Effector memory CD8-positive, alpha-beta T cell (primary cell): Measurements from ENCODE around the gene IL23R.

Experiments
- ATAC-seq: fragments of 150-1000 bp; cut with Tn5 transposase; replicated peaks from 2 replicates; pipeline ENCODE4 v1.10.0; 2021; ENCODE audit warnings: mild to moderate bottlenecking, moderate library complexity
- DNase-seq, 3 experiments: peaks; one replicate each; pipeline ENCODE4 v3.0.0; 2021
- H3K27ac Mint-ChIP-seq, 2 donors: one replicate each; pipeline ENCODE4 v1.8.0; 2022; ENCODE audit warnings: mild to moderate bottlenecking in 2 of 2, mixed read lengths in 2 of 2, moderate library complexity in 2 of 2
- H3K27me3 Mint-ChIP-seq, 2 donors: one replicate each; pipeline ENCODE4 v1.8.0; 2022; ENCODE audit warnings: mixed read lengths in 2 of 2
- H3K36me3 Mint-ChIP-seq: one replicate; pipeline ENCODE4 v1.8.0; 2022; ENCODE audit warnings: mild to moderate bottlenecking, moderate library complexity, mixed read lengths; ENCODE audit not compliant: insufficient read depth
- H3K4me1 Mint-ChIP-seq, 2 donors: one replicate each; pipeline ENCODE4 v1.8.0; 2022; ENCODE audit warnings: low read depth in 2 of 2, mixed read lengths in 2 of 2
- H3K4me3 Mint-ChIP-seq, 2 donors: one replicate each; pipeline ENCODE4 v1.8.0; 2022; ENCODE audit warnings: mild to moderate bottlenecking in 2 of 2, mixed read lengths in 2 of 2, moderate library complexity in 2 of 2
- H3K9me3 Mint-ChIP-seq, 2 donors: one replicate each; pipeline ENCODE4 v1.8.0; 2022; ENCODE audit warnings: mixed read lengths in 2 of 2
- total RNA-seq, 9 experiments: gene quantifications; one replicate each; lab custom pipeline; 2026; lab: John Stamatoyannopoulos, UW

IL23R gene
- 0.18 to 12.3 (median 6.0) reads per million in 9 experiments for total RNA-seq

DNA sequence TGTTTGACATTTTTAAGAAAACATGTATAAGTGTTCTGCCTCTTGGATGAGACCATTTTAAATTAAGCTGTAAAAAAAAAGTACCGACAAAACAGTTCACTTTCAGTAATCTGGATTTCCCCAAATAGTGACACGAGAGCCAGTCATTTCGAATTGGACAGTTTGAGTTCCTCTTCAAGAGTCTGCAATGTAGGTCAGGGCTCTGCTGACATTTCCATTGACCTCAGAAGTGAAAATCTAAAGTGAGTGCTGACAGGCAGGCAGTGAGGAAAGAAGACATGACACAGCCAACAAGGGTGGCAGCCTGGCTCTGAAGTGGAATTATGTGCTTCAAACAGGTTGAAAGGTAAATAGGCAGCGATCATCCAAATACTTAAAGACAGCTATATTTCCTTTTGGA, at the start of gene IL23R:
IL23R (plus strand) TSS at position 259 of the 400 bp plus-strand sequence. CDS start 1,667 bp downstream, outside the sequence.
- DNase-seq (peak in 2 of 3 experiments; percentile 50 to 52), ATAC-seq (peak; percentile 67)
- H3K9me3 Mint-ChIP-seq = no peaks in the 10 kb centered on the region
- H3K36me3 Mint-ChIP-seq = peaks cover 43% of the 10 kb centered on the region
- H3K4me3 Mint-ChIP-seq = peak within 1 kb of the TSS; percentile 32 to 82
- peaks cover 21 to 22% of the 10 kb centered on the region in 2 donors for H3K4me1 Mint-ChIP-seq
- peaks cover 8 to 12% of the 10 kb centered on the region in 2 donors for H3K27me3 Mint-ChIP-seq
- peak within 1 kb of the TSS; percentile 44 to 93 for H3K27ac Mint-ChIP-seq

DNA sequence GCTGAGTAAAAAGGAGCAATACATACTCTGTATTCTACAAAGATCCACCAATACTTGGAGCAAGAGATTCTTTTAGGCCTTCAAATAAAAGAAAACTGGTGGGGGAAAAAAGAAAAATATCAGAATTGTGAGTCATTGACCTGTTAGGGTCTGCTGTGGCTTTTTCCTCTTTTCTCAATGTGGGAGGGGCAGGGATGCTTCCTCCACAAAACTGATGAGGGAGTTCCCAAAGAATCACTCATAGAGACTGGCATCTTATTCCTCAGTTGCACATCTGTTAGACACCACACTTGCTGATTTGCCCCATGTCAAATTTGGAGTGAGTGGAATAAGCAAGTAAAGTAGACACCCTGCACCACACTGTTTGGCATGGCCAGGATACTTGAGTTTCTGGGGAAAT, 48.1 kb upstream of the IL23R start:
- Mint-ChIP-seq H3K4me1 (no peaks in the 10 kb centered on the region), H3K36me3 (no peaks in the 10 kb centered on the region), H3K9me3 (peaks cover 0 to 2% of the 10 kb centered on the region in 2 donors), H3K27me3 (no peaks in the 10 kb centered on the region), H3K4me3 (no peak overlapping the region), H3K27ac (no peak overlapping the region)
- ATAC-seq = no peak
- no peak for DNase-seq

DNA sequence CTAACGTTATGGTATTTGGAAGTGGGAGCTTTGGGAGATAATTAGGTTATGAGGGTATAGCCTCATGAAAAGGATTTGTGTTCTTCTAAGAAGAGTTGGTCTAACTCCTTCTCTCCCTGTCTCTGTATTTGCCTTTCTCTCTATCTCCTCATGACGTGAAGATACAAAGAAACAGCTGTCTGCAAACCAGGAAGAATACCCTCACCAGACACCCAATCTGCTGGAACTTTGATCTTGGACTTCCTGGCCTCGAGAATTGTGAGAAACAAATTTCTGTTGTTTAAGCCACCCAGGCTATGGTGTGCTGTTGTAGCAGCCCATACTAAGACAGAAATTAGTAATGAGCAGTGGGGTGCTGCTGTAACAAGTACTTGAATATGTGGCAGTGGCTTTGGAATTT, 47.6 kb upstream of the IL23R start:
- H3K27ac Mint-ChIP-seq = no peak overlapping the region
- no peaks in the 10 kb centered on the region for H3K4me1 Mint-ChIP-seq
- H3K9me3 Mint-ChIP-seq = peaks cover 0 to 2% of the 10 kb centered on the region in 2 donors
- H3K27me3 Mint-ChIP-seq = no peaks in the 10 kb centered on the region
- H3K4me3 Mint-ChIP-seq = no peak overlapping the region
- no peak for DNase-seq
- ATAC-seq = no peak
- H3K36me3 Mint-ChIP-seq = no peaks in the 10 kb centered on the region

- ATAC-seq = no peak
Measured at GRCh38 chr1:67120855-67121619, 45.2 kb upstream of the IL23R start.

GRCh38 chr1:67124455-67124854, 41.8 kb upstream of the IL23R start:
- H3K27ac Mint-ChIP-seq = no peak overlapping the region
- no peaks in the 10 kb centered on the region for H3K27me3 Mint-ChIP-seq
- H3K4me3 Mint-ChIP-seq = no peak overlapping the region
- H3K9me3 Mint-ChIP-seq = no peaks in the 10 kb centered on the region
- no peak for DNase-seq
- H3K4me1 Mint-ChIP-seq = peaks cover 0 to 2% of the 10 kb centered on the region in 2 donors
- no peak for ATAC-seq
- H3K36me3 Mint-ChIP-seq = peaks cover 3% of the 10 kb centered on the region

More at GRCh38 chr1:67120855-67121619, 45.2 kb upstream of the IL23R start:
- H3K27me3 Mint-ChIP-seq = no peaks in the 10 kb centered on the region
- H3K4me1 Mint-ChIP-seq = no peaks in the 10 kb centered on the region
- H3K9me3 Mint-ChIP-seq = no peaks in the 10 kb centered on the region
- no peak overlapping the region for H3K27ac Mint-ChIP-seq
- H3K36me3 Mint-ChIP-seq = peaks cover 3% of the 10 kb centered on the region
- no peak for DNase-seq
- no peak overlapping the region for H3K4me3 Mint-ChIP-seq

DNA sequence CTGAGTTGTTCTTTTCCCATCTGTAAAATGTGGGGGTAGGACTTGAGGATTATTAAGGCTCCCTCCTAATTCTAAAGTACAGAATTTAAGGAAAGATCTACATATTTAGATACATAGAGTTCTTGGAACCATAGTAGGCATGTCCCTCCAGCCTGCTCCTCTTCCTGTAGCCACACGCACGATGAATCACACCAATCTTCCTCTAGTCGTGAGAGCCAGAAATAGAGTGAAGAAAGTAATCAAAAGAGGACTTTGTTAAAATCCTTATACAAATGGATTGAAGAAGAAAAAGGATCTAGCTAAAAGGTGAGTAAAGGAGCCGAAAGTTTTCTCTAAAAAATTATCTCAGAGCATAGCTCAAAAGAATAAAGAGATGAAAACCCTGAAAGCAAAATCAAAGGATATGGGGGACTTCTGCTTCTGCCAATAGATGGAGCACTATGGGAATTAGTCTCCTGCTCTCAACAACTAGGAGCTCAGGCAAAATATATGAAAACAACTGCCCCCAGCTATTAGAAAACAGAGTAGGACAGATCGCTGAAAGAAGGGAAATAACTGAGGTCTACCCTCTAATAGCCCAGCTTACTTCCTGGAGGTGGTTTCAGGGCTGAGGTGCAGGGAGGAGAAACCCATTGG, 40.0 kb upstream of the IL23R start:
- Mint-ChIP-seq H3K9me3 (no peaks in the 10 kb centered on the region), H3K4me3 (no peak overlapping the region), H3K27me3 (no peaks in the 10 kb centered on the region), H3K36me3 (peaks cover 3% of the 10 kb centered on the region), H3K27ac (no peak overlapping the region), H3K4me1 (peaks cover 0 to 2% of the 10 kb centered on the region in 2 donors)
- ATAC-seq (no peak), DNase-seq (no peak)

GRCh38 chr1:67126974-67127373, 39.3 kb upstream of the IL23R start:
- Mint-ChIP-seq H3K27me3 (no peaks in the 10 kb centered on the region), H3K27ac (no peak overlapping the region), H3K4me1 (peaks cover 0 to 2% of the 10 kb centered on the region in 2 donors), H3K4me3 (no peak overlapping the region), H3K9me3 (no peaks in the 10 kb centered on the region), H3K36me3 (peaks cover 3% of the 10 kb centered on the region)
- ATAC-seq = no peak
- DNase-seq = no peak

GRCh38 chr1:67130673-67131072, 35.6 kb upstream of the IL23R start:
- ATAC-seq (no peak), DNase-seq (no peak)
- no peak overlapping the region for H3K27ac Mint-ChIP-seq
- peaks cover 7 to 13% of the 10 kb centered on the region in 2 donors for H3K27me3 Mint-ChIP-seq
- no peak overlapping the region for H3K4me3 Mint-ChIP-seq
- no peaks in the 10 kb centered on the region for H3K9me3 Mint-ChIP-seq
- H3K4me1 Mint-ChIP-seq = peaks cover 4 to 6% of the 10 kb centered on the region in 2 donors
- H3K36me3 Mint-ChIP-seq = peaks cover 2% of the 10 kb centered on the region

DNA sequence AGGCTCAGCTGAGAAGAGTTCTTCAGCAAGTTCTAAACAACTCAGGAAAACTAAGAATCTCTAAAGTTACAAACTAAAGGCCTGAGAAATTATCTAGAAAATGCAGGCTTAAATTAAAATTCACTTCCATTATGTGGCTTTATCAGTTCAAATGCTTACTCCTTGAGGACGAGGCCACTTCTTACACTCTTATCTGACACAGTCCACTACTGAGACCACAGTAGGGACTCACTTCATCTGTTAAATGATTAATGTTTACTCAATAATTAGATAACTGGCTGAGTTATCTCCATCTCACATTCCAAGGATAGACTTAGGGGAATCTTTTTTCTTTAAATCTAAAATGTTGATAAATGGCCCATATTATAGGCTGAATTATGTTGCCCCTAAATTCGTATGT, 33.1 kb upstream of the IL23R start:
- H3K27me3 Mint-ChIP-seq = peaks cover 7 to 13% of the 10 kb centered on the region in 2 donors
- no peaks in the 10 kb centered on the region for H3K9me3 Mint-ChIP-seq
- no peak for ATAC-seq

GRCh38 chr1:67134695-67135094, 31.6 kb upstream of the IL23R start, which contains the start of gene C1orf141:
Gene C1orf141 (minus strand): TSS chr1:67134970. CDS start chr1:67127240, 7,730 bp downstream.
- Mint-ChIP-seq H3K4me1 (peaks cover 4% of the 10 kb centered on the region in 2 donors), H3K9me3 (no peaks in the 10 kb centered on the region)
- no peak for DNase-seq

More for the DNA sequence above, 33.1 kb upstream of the IL23R start:
- Mint-ChIP-seq H3K36me3 (no peaks in the 10 kb centered on the region), H3K4me1 (peaks cover 4 to 6% of the 10 kb centered on the region in 2 donors), H3K4me3 (no peak overlapping the region), H3K27ac (no peak overlapping the region)
- DNase-seq = no peak

DNA sequence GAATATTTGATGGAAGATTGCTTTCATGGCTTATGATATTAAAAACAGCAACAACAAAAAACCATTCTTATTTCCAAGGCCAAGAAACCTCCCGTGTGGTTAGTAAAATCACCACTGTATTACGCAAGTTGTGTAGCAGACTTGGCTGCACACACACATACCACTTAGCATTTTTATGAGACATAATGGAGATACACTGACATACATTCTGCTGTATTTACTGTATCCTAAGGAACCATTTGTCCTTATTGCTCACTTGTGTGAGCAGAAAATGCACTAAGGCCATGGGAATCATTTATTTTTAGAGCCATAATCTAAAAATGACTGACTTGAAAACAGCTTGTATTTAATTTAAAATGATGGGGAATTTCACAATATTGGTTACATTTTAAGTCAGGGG, 30.9 kb upstream of the IL23R start:
- ATAC-seq = no peak
- H3K4me1 Mint-ChIP-seq = peaks cover 4% of the 10 kb centered on the region in 2 donors
- no peak overlapping the region for H3K4me3 Mint-ChIP-seq
- peaks cover 7 to 13% of the 10 kb centered on the region in 2 donors for H3K27me3 Mint-ChIP-seq
- H3K9me3 Mint-ChIP-seq = no peaks in the 10 kb centered on the region
- no peaks in the 10 kb centered on the region for H3K36me3 Mint-ChIP-seq
- DNase-seq = no peak
- H3K27ac Mint-ChIP-seq = no peak overlapping the region

More at GRCh38 chr1:67134695-67135094, 31.6 kb upstream of the IL23R start, which contains the start of gene C1orf141:
- peaks cover 7 to 13% of the 10 kb centered on the region in 2 donors for H3K27me3 Mint-ChIP-seq
- ATAC-seq = no peak
- no peaks in the 10 kb centered on the region for H3K36me3 Mint-ChIP-seq
- no peak within 1 kb of the TSS for H3K27ac Mint-ChIP-seq
- peak within 1 kb of the TSS; percentile 23 to 62 for H3K4me3 Mint-ChIP-seq

GRCh38 chr1:67137307-67137753, 28.9 kb upstream of the IL23R start:
- Mint-ChIP-seq H3K9me3 (no peaks in the 10 kb centered on the region), H3K27ac (no peak overlapping the region), H3K4me1 (peaks cover 4% of the 10 kb centered on the region in 2 donors), H3K36me3 (no peaks in the 10 kb centered on the region), H3K27me3 (peaks cover 7 to 13% of the 10 kb centered on the region in 2 donors), H3K4me3 (no peak overlapping the region)
- ATAC-seq (no peak), DNase-seq (no peak)

- ATAC-seq (no peak), DNase-seq (no peak)
- H3K27me3 Mint-ChIP-seq = peaks cover 7 to 13% of the 10 kb centered on the region in 2 donors
- no peaks in the 10 kb centered on the region for H3K9me3 Mint-ChIP-seq
- peaks cover 11 to 13% of the 10 kb centered on the region in 2 donors for H3K4me1 Mint-ChIP-seq
- H3K36me3 Mint-ChIP-seq = no peaks in the 10 kb centered on the region
- H3K27ac Mint-ChIP-seq = no peak overlapping the region
- no peak overlapping the region for H3K4me3 Mint-ChIP-seq
Measured at GRCh38 chr1:67138813-67139499, 27.3 kb upstream of the IL23R start.
